T-helper 17 cell (primary cell): ENCODE data around the gene ANKIB1. TPM values are rescaled to one million over a fixed set of nuclear protein-coding genes. Genes with fewer than 3 reads are reported as not detected.
"Not testable (repeated sequence)": the region's sequence is repeated elsewhere in the genome, so short reads cannot be mapped to it uniquely, and the experiment has no call there.

Source experiments
- ATAC-seq: fragments of 150-1000 bp; cut with Tn5 transposase; 2 replicates; pipeline ENCODE4 v1.10.0; 2021; ENCODE audit warnings: mild to moderate bottlenecking, moderate library complexity
- DNase-seq, 3 donors: peaks; one replicate each; pipeline versions ENCODE4 v3.0.0 to v3.0.0-alpha.2; 2020 to 2021
- H3K9me3 ChIP-seq: one replicate; pipeline ENCODE4 v1.7.0; 2013; ENCODE audit warnings: low read length, mild to moderate bottlenecking; ENCODE audit not compliant: control insufficient read depth, poor library complexity, severe bottlenecking
- H3K27ac Mint-ChIP-seq: one replicate; pipeline ENCODE4 v1.8.0; 2022; ENCODE audit warnings: mild to moderate bottlenecking, moderate library complexity, mixed read lengths
- H3K27me3 Mint-ChIP-seq: one replicate; pipeline ENCODE4 v1.8.0; 2022; ENCODE audit warnings: mixed read lengths
- H3K36me3 Mint-ChIP-seq: one replicate; pipeline ENCODE4 v1.8.0; 2022; ENCODE audit warnings: low read depth, mixed read lengths
- H3K4me1 Mint-ChIP-seq: one replicate; pipeline ENCODE4 v1.8.0; 2022; ENCODE audit warnings: mild to moderate bottlenecking, mixed read lengths
- H3K4me3 Mint-ChIP-seq: one replicate; pipeline ENCODE4 v1.8.0; 2022; ENCODE audit warnings: mild to moderate bottlenecking, moderate library complexity, mixed read lengths
- total RNA-seq, 4 donors: library from RNA in 2 of 4; stranded (reverse) in 2 of 4; gene quantifications; one replicate each; pipeline ENCODE4 v1.2.3 and lab custom pipeline; 2022 to 2026

Gene ANKIB1
- total RNA-seq, 2 donors from 2014 or later: 51.1 to 54.7 TPM

DNA sequence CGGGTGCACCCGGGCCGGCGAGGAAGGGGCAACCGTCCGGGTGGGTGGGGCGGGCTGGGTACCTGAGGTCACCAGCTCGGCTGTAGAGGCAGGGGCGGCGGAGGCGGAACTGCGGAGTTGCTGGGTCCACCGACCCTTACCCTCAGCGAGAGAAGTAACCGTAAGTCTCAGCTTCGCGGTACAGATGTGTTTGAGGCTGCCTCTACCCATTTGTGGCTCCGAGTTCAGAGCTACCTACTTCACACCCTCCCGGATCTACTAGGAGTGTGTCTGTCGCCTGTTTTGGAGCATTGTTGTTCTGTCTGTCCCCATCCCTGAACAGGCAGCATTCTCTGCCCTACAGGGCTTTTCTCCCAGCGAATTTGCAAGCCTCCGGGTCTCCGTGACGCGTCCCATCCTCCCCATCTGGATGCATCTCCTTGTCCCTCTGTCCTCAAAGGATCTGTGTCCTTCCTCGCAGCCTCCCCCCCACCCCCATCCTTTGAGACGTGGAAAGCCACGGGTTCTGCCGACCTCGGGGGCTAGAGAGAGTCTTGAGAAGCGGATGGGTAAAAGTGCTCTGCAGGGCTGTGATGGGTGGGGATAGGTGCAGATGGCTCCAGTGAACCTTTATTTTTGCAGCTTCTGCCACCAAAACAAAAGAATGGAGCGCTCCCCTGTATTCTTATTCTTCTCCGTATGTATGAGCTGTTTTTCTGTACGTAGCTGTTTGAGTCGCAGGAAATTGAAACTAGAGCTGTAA lies 757 bp downstream of the ANKIB1 start:
- peak; percentile 54 for ATAC-seq
- DNase-seq: no peak
- Mint-ChIP-seq H3K36me3 (peaks cover 4% of the 10 kb centered on the region), H3K4me3 (peak overlapping the region; percentile 99), H3K4me1 (peaks cover 27% of the 10 kb centered on the region), H3K27ac (peak overlapping the region; percentile 100), H3K27me3 (no peaks in the 10 kb centered on the region)
- H3K9me3 ChIP-seq: no peaks in the 10 kb centered on the region

- no peaks in the 10 kb centered on the region for H3K9me3 ChIP-seq
- DNase-seq (no peak), ATAC-seq (no peak)
- Mint-ChIP-seq H3K27ac (peak overlapping the region; percentile 24), H3K36me3 (peaks cover 12% of the 10 kb centered on the region), H3K27me3 (no peaks in the 10 kb centered on the region), H3K4me3 (no peak overlapping the region), H3K4me1 (peaks cover 31% of the 10 kb centered on the region)
Measured at GRCh38 chr7:92250603-92251002, 4.8 kb downstream of the ANKIB1 start.

DNA sequence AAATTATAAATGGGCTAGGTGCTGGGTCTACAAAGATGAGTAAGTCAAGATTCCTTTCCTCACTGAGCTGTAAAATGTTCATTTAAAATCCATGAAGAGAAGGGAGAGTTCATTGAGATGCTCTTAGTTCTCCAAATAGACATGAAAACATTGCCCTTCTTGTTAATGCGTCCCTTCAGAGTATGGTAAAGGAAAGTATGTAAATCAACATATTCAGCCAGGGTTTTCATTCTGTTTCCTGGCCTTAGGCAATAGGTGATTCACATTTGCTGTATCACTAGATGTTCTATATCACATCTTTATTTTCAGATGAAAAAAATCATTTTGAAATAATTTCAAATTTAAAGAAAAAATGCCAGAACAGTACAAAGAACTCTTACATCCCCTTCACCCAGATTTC lies 5.4 kb downstream of the ANKIB1 start:
- H3K36me3 Mint-ChIP-seq: peaks cover 10% of the 10 kb centered on the region
- H3K4me3 Mint-ChIP-seq: no peak overlapping the region
- H3K4me1 Mint-ChIP-seq: peaks cover 33% of the 10 kb centered on the region

DNA sequence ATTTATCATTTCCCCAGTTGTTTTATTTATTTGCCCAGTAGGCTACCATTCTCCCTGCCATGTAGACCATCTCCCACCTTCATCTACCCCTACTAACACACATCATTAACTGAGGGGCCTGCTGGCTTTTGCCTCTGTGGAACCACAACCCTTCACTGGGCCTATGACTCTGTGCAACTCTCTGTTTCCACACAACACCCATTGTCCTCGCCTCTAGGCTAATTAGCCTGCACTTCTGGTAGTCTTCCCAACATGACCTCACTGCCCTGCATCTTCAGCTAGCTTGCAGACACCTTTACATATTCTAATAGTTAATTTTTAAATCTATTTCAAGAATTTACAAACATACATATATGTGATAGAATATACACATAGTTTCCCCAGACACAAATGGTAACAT lies 7.5 kb downstream of the ANKIB1 start:
- H3K4me1 Mint-ChIP-seq: peaks cover 19% of the 10 kb centered on the region
- ATAC-seq (no peak), DNase-seq (no peak)
- peaks cover 10% of the 10 kb centered on the region for H3K36me3 Mint-ChIP-seq
- no peaks in the 10 kb centered on the region for H3K9me3 ChIP-seq
- H3K27me3 Mint-ChIP-seq: no peaks in the 10 kb centered on the region
- H3K27ac Mint-ChIP-seq: no peak overlapping the region
- no peak overlapping the region for H3K4me3 Mint-ChIP-seq

More for the DNA sequence above, 5.4 kb downstream of the ANKIB1 start:
- no peaks in the 10 kb centered on the region for H3K9me3 ChIP-seq
- ATAC-seq (no peak), DNase-seq (no peak)
- Mint-ChIP-seq H3K27ac (peak overlapping the region; percentile 24), H3K27me3 (no peaks in the 10 kb centered on the region)

GRCh38 chr7:92254800-92255199 lies 9.0 kb downstream of the ANKIB1 start:
- H3K4me3 Mint-ChIP-seq, H3K9me3 ChIP-seq, H3K27me3 Mint-ChIP-seq, H3K27ac Mint-ChIP-seq, ATAC-seq, DNase-seq: not testable (repeated sequence)
- H3K4me1 Mint-ChIP-seq: peaks cover 23% of the 10 kb centered on the region
- peaks cover 10% of the 10 kb centered on the region for H3K36me3 Mint-ChIP-seq

DNA sequence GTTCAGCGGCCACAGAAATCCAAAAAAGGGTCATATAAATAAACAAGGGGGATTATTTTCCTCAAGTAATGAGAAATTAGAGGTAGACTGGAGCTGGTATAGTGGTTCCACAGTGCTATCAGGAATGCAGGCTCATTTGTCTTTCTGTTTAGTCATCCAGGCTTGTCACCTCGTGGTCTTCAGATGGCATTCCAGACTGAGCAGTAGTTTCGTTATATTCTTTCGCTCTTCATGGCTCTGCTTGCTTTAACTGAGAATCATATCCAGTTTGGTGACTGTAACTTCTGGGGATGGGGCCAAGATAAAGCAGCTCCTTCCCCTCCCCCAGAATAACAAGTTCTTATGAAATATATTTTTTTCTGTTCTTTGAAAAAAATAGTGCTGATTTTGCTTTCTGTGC lies 9.5 kb downstream of the ANKIB1 start:
- Mint-ChIP-seq H3K27ac (no peak overlapping the region), H3K36me3 (peaks cover 13% of the 10 kb centered on the region), H3K27me3 (no peaks in the 10 kb centered on the region), H3K4me1 (peaks cover 27% of the 10 kb centered on the region), H3K4me3 (no peak overlapping the region)
- ATAC-seq (no peak), DNase-seq (no peak)
- H3K9me3 ChIP-seq: no peaks in the 10 kb centered on the region

DNA sequence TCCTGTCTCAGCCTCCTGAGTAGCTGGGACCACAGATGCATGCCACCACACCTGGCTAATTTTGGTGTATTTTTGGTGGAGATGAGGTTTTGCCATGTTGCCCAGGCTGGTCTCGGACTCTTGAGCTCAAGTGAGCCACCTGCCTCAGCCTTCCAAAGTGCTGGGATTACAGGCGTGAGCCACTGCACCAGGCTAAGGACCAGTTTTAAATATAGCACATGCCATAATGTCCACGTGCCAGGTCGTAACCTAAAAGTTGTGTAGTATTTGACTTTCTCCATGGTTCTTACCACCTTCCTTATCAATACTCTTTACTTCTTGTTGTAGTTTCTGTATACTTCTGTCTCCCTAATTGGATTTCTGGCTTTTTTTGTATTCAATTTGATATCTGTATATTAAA lies 13.3 kb downstream of the ANKIB1 start:
- Mint-ChIP-seq H3K4me1 (peaks cover 21% of the 10 kb centered on the region), H3K27ac (peak overlapping the region; percentile 24), H3K4me3 (no peak overlapping the region), H3K36me3 (peaks cover 8% of the 10 kb centered on the region), H3K27me3 (no peaks in the 10 kb centered on the region)
- ATAC-seq: no peak
- DNase-seq: no peak
- no peaks in the 10 kb centered on the region for H3K9me3 ChIP-seq

- ATAC-seq (no peak), DNase-seq (no peak)
- H3K27me3 Mint-ChIP-seq: no peaks in the 10 kb centered on the region
- peaks cover 8% of the 10 kb centered on the region for H3K36me3 Mint-ChIP-seq
- no peaks in the 10 kb centered on the region for H3K9me3 ChIP-seq
- H3K4me3 Mint-ChIP-seq: no peak overlapping the region
- H3K27ac Mint-ChIP-seq: peak overlapping the region; percentile 24
- H3K4me1 Mint-ChIP-seq: peaks cover 21% of the 10 kb centered on the region
Measured at GRCh38 chr7:92259610-92260247, 14.0 kb downstream of the ANKIB1 start.

DNA sequence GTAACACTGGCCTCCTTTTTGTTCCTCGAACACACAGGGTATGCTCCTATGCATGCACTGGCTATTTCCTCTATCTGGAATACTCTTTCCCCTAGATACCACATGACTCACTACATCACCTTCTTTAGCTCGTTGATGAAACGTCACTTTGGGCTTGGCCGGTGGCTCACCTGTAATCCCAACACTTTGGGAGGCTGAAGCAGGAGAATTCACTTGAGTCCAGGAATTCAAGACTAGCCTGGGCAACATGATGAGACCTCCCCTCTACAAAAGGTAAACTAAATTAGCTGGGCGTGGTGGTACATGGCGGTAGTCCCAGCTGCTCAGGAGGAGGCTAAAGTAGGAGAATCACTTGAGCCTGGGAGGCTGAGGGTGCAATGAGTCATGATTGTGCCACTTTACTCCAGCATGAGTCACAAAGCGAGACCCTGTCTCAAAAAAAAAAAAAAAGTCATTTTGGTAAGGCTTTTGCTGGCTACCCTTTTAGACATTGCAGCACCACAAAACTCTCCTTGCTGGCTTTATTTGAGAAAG lies 14.5 kb downstream of the ANKIB1 start:
- no peak for DNase-seq
- Mint-ChIP-seq H3K27me3 (no peaks in the 10 kb centered on the region), H3K4me3 (no peak overlapping the region), H3K27ac (no peak overlapping the region), H3K4me1 (peaks cover 18% of the 10 kb centered on the region), H3K36me3 (peaks cover 5% of the 10 kb centered on the region)
- no peaks in the 10 kb centered on the region for H3K9me3 ChIP-seq
- no peak for ATAC-seq

DNA sequence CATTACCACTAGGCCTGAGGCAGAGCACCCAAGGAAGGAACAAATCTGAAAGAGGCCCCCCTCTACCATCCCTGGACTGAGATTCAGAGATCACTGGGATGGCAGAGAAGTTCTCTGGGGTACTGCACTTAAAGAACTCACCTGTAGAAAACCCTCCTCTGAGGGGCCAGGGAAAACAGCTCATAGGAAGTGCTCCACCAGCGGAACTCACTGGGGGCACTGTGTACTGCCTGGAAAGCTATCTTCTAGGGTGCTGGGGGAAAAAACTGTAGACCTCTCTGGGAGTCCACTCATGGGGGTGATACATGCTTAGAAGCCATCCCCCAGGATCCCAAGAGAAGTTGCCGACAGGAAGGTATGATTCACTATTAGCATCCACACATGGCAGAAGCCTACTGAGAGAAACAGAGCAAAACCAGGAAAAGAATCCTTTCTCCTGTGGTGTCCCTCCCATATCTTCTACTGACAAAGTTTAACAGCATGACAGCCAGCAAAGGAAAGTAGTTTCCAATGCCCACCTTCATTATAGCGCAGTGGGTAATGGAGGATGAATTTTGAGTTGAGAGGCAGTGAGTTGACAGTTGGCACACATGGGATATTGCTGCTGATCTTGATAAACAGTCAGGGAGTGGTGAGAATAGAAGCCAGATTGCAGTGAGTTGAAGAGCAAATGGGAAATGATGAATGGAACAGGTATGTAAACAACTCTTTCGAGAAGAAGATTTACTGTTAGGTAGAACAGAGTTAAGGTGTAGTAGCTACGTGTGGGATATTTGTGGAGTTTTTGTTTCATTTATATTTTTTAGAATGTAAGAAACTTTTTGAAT lies 20.9 kb downstream of the ANKIB1 start:
- H3K27ac Mint-ChIP-seq: no peak overlapping the region
- no peak overlapping the region for H3K4me3 Mint-ChIP-seq
- H3K27me3 Mint-ChIP-seq: no peaks in the 10 kb centered on the region
- peaks cover 4% of the 10 kb centered on the region for H3K4me1 Mint-ChIP-seq
- no peak for DNase-seq
- no peaks in the 10 kb centered on the region for H3K9me3 ChIP-seq
- H3K36me3 Mint-ChIP-seq: peaks cover under 1% of the 10 kb centered on the region
- no peak for ATAC-seq

DNA sequence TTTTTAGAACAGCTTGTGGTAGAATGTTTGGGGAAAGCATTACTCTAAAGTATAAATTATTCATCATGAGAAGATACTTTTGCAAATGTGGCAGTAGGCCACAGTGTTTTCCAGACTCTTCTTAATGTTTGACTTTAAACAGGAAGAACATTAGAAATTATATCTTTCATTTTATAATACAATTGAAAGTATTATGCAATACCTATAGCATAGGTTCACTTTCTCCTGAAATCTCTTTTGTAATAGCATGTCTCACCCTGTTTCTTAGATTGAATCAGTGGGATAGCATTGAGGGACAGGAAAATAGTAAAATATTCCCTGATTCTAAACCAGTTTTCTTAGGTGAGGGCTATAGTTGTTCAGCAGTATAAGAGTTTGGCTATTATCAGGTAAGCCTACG lies 23.1 kb downstream of the ANKIB1 start:
- no peak overlapping the region for H3K27ac Mint-ChIP-seq
- peaks cover 13% of the 10 kb centered on the region for H3K4me1 Mint-ChIP-seq
- no peak overlapping the region for H3K4me3 Mint-ChIP-seq
- ATAC-seq: no peak
- no peaks in the 10 kb centered on the region for H3K9me3 ChIP-seq
- H3K36me3 Mint-ChIP-seq: no peaks in the 10 kb centered on the region
- no peaks in the 10 kb centered on the region for H3K27me3 Mint-ChIP-seq
- no peak for DNase-seq

DNA sequence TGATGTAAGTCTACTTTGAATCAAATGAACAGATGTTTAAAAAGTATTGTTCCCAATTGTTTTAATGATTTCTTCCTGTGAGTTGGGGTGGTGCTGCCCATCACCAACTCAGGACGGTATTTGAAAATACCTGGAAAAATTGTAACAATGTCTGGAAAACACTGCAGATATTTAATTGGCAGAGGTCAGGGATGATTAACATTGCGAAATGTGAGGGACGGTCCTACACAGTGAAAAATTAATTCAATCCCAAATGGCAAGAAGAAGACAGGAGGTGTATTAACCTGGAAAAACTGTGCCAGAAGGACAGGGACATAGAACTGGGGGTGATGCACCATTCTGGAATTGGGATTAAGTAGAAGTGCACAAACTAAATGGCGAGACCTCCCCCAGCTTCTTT lies 29.6 kb downstream of the ANKIB1 start:
- peaks cover 18% of the 10 kb centered on the region for H3K4me1 Mint-ChIP-seq
- H3K9me3 ChIP-seq: no peaks in the 10 kb centered on the region
- H3K36me3 Mint-ChIP-seq: no peaks in the 10 kb centered on the region
- DNase-seq (no peak), ATAC-seq (no peak)
- no peak overlapping the region for H3K27ac Mint-ChIP-seq
- H3K4me3 Mint-ChIP-seq: no peak overlapping the region
- H3K27me3 Mint-ChIP-seq: no peaks in the 10 kb centered on the region

DNA sequence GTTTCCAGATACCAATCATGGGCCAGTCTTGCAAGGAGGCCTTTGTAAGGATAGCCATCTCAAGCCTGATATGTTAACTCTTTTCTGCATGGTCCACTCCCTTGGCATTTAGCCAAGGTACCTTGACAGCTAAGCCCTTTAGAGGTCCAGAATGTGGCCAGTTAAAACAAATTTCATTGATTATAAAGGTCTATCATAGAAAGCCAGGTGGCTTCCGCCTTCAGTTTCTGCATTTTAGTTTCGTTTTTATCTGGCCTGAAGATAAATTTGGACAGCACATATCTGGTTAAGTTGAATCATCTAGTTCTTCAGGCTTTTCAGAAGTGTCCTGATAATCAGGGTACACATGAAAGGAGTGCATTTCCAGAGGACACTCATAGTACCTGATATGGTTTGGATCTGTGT lies 30.7 kb downstream of the ANKIB1 start:
- Mint-ChIP-seq H3K4me1 (peaks cover 18% of the 10 kb centered on the region), H3K27ac (no peak overlapping the region), H3K4me3 (peak overlapping the region; percentile 2), H3K27me3 (no peaks in the 10 kb centered on the region), H3K36me3 (no peaks in the 10 kb centered on the region)
- H3K9me3 ChIP-seq: no peaks in the 10 kb centered on the region
- no peak for ATAC-seq
- no peak for DNase-seq
